GM12872 (cell line): Measurements from ENCODE around the gene KIAA0319L.

Source experiments
- CTCF ChIP-seq: IDR thresholded peaks from 3 replicates; pipeline ENCODE4 v1.5.1; 2011; ENCODE audit warnings: low read depth, mild to moderate bottlenecking, low read length, moderate library complexity; ENCODE audit not compliant: insufficient read depth

The KIAA0319L gene

GRCh38 chr1:35466120-35466519 is 91.1 kb downstream of the KIAA0319L start:
- no peak for TF ChIP-seq CTCF

DNA sequence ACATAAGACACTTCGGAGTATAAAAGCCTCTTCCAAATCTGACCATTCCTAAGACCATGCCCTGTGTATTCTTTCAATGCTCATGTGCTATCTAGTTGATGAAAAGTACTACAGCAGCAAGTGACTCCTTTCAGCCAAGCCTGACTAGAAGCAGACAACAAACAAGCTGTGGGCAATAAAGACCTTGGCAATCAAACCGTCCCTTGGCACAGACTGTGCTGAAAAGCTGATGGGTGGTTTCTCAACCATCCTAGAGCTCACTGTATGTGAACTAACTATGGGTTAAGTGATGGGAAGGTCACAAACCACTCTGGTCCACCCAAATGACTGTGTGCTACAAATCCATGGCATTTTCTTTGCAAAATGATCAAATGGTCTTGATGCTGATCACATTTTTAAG is 94.0 kb downstream of the KIAA0319L start:
- TF ChIP-seq CTCF = no peak

DNA sequence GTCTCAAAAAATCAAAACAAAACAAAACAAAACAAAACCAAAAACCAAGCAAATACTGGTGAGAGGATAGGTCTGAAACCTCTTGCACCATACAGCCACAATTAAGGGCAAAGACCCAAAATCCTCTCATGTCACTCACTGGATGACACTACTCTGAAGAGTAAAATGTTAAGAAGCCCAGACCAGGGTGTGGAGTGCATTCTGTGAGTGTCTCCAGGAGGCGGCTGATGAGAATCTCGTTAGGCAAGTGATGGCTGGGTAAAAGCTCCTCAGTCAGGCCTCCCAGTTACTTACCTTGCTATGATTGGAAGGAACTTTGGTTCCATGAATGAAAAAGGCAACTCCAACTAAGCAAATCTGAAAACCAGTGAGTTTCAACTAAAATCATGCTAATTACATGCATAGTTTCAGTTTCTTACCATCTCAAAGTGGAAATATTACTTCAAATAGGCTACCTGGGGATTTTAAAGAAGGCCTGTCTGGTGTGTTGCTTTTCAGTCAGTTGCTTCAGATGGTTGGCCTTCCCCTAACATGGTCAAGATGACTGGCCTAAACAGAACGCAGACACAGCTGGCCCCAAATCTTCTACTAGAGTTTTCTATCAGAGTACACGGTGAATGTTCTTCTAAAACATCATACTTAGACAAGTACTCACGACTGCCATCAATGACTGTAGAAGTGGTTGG is 95.1 kb downstream of the KIAA0319L start:
- TF ChIP-seq CTCF = no peak

DNA sequence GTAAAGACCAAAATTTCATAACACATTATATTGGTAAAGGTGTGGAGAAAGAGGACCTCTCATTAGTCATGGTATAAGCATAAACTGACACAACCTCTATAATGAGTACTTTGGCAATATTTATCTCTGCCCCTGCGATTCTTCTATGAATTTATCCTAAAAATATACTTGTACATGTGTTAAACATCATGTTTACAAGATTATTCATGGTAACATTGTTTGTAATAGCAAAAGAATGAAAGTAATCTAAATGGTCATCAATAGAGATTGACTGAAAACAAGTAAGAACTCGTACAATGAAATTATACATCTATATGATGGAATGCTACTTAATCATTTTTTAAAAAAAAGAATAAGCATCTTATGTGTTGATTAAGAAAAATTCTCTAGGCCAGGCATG is 96.4 kb downstream of the KIAA0319L start:
- TF ChIP-seq CTCF = no peak

DNA sequence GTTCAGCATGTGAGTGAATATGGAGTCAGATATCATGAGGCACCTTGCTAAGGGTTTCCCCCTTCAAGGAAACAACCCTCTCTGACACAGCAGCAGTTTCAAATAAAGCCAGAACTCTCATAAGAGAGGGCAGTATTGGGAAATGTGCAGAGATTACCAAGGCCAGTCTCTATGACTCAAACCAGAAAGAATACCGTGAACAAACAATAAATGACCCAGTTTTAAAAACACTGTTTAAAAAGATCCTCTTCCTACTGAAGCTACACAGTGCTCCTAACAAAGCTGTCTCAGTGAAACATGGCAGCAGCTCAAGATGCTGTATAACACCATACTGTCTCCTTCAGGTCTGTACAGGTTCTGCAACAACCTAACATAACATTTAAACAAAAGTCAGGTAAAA is 102.6 kb downstream of the KIAA0319L start:
- TF ChIP-seq CTCF = 0 out of 3 replicates have a peak, but pooled peaks have one; percentile 11

- TF ChIP-seq CTCF = no peak
These were observed 103.0 kb downstream of the KIAA0319L start for GRCh38 chr1:35454176-35454575.

GRCh38 chr1:35453031-35453430 is 104.2 kb downstream of the KIAA0319L start:
- no peak for TF ChIP-seq CTCF
